Measurements from ENCODE around the gene KIF19.

GRCh38 chr17:74386386-74386785 is 60.4 kb downstream of the KIF19 start:
- TF ChIP-seq CTCF (IDR thresholded peaks at IDR 0.05; ENCODE audit: low read length): no peak
- no peak for TF ChIP-seq EZH2 (optimal IDR thresholded peaks at IDR 0.05; ENCODE audit: low read depth, low read length)

Measured in MM.1S (cell line).